22Rv1 (cell line): ENCODE results near the gene STXBP6.

Experiments used
- CTCF ChIP-seq: fragments of 450-650 bp; IDR thresholded peaks from 2 replicates; pipeline ENCODE4 v1.5.1; 2017; ENCODE audit warnings: mild to moderate bottlenecking
- ZFX ChIP-seq: fragments of 450-650 bp; IDR thresholded peaks from 2 replicates; pipeline ENCODE4 v1.6.1; 2017; ENCODE audit warnings: antibody characterized with exemption, borderline replicate concordance

- no peak for TF ChIP-seq CTCF
- no peak for TF ChIP-seq ZFX
Observed at GRCh38 chr14:24847568-24848095, 202.3 kb downstream of the STXBP6 start.
